Astrocyte (in vitro differentiated cells and primary cell): ENCODE data around the gene HINT1. TPM values are rescaled to one million over a fixed set of nuclear protein-coding genes. Genes with fewer than 3 reads are reported as not detected.

Experiments
- total RNA-seq: library from RNA; stranded (reverse); gene quantifications from 2 replicates; pipeline ENCODE4 v1.2.1, GENCODE V29; 2021

Gene HINT1
- total RNA-seq, 1 donor from 2014 or later = 243 TPM

Other genes with a start within 250 kb of the HINT1 start
- 6.6 and 7.0 TPM in 2 replicates for gene LYRM7, start 5.7 kb upstream of the HINT1 start, total RNA-seq
- gene CDC42SE2, start 98.8 kb upstream of the HINT1 start, total RNA-seq = 18.5 and 24.1 TPM in 2 replicates